ENCODE data around the gene IER5L. TPM values are rescaled to one million over a fixed set of nuclear protein-coding genes. Genes with fewer than 3 reads are reported as not detected.

The IER5L gene
- total RNA-seq (15.2 TPM), polyA plus RNA-seq (13.3 TPM)

DNA sequence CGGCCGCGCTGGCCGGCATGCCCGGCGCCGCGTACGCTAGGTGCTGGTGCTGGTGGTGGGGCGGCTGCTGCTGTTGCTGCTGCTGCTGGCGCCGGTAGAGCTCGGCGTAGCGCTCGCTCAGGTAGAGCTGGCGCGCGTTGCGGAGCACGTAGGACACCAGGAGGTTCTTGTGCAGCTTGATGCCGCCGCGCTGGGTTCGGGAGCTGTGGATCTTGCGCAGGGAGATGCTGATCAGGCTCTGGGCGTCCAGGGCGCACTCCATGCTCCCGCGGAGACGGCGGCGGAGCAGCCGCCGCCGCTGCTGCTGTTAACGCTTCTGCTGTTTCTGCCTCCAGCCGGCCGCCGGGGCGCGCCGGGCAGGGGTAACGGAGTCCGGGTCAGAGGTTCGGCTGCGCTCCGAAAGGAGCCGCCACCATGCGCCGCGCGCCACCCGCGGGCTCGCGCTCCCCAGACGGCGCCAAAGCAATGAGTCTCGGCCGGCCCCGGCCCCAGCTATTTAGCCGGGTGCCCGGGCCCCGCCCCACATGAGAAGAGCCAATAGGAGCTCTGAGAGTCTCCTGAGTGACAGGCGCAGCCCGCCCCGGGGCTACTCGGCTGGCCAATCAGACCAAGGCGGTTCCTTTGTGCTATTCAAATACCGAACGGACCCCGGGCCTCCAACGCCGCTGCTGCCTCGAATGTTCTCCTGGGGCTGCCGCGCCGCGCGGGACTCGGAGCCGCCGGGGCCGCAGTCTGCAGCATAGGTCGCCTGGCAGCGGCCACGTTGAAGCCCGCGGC, at the start of gene IER5L:
IER5L (minus strand) TSS at position 471 of the 777 bp plus-strand sequence; CDS start at position 262, 209 bp downstream.
- Histone ChIP-seq H3K27ac (ENCODE audit: low read depth) (peak within 1 kb of the TSS; percentile 94), H3K4me3 (ENCODE audit: low read depth, low read length) (peak within 1 kb of the TSS; percentile 96), H3K4me1 (ENCODE audit: insufficient read depth) (no peaks in the 10 kb centered on the region), H3K36me3 (ENCODE audit: insufficient read depth) (no peaks in the 10 kb centered on the region)
- WGBS = under 1% methylated on average over 90 of the region's 90 CpGs
- DNase-seq (ENCODE audit: extremely low spot score) = peak; percentile 88

DNA sequence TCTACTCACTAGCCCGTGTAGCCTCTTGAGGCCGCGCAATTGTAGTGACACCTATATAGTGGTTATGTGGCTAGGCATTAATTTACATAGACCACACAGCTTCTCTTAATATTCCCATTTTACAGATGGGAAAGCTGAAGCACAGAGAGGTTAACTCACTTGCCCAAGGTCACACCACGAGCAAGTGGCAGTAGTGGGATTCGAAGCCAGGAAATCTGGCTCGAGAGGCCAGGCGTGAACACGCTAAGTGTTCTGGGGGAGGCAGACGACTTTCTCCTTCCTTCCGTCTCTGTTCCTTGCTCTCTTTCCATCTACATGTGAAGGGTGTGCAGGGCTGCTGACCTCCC, 49.8 kb upstream of the IER5L start:
- no peak for DNase-seq (ENCODE audit: extremely low spot score)
- Histone ChIP-seq H3K4me1 (ENCODE audit: insufficient read depth) (no peaks in the 10 kb centered on the region), H3K27ac (ENCODE audit: low read depth) (no peak overlapping the region), H3K36me3 (ENCODE audit: insufficient read depth) (no peaks in the 10 kb centered on the region), H3K4me3 (ENCODE audit: low read depth, low read length) (no peak overlapping the region)
- WGBS = 90% methylated on average over 10 of the region's 10 CpGs

DNA sequence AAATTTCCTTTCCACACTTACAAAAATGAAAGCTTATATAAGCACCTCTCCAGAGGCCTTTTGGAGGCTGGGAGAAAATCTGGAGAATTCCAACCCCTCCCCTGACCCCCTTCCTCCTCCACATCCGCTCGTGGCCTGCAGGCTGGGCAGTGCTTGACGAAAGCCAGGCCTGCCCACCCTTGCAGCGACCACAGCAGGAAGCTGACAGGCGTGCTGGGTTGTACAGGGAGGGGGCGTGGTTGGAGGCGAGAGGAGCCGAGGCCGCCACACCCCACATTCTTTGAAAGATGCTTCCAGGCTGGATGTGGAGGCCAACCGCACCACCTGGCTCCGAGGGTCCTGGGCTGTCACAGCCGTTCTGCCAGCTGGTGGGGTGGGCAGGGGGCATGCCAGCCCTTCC, 47.8 kb upstream of the IER5L start:
- no peak overlapping the region for H3K27ac ChIP-seq (ENCODE audit: low read depth)
- DNase-seq (ENCODE audit: extremely low spot score) = peak; percentile 51
- no peak overlapping the region for H3K4me3 ChIP-seq (ENCODE audit: low read depth, low read length)
- H3K36me3 ChIP-seq (ENCODE audit: insufficient read depth) = no peaks in the 10 kb centered on the region
- no peaks in the 10 kb centered on the region for H3K4me1 ChIP-seq (ENCODE audit: insufficient read depth)
- WGBS = 25% methylated on average over 12 of the region's 12 CpGs

DNA sequence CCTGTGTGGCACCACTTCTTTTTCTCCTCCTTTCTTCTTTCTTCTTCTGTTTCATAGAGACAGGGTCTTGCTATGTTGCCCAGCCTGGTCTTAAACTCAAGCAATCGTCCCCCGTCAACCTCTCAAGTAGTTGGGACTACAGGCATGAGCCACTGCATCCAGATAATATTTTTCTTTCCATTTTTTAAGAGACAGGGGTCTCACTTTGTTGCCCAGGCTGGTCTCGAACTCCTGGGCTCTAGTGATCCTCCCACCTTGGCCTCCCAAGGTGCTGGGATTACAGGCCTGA, 47.4 kb upstream of the IER5L start:
- no peak overlapping the region for H3K4me3 ChIP-seq (ENCODE audit: low read depth, low read length)
- DNase-seq (ENCODE audit: extremely low spot score) = no peak
- no peaks in the 10 kb centered on the region for H3K36me3 ChIP-seq (ENCODE audit: insufficient read depth)
- H3K27ac ChIP-seq (ENCODE audit: low read depth) = no peak overlapping the region
- H3K4me1 ChIP-seq (ENCODE audit: insufficient read depth) = no peaks in the 10 kb centered on the region
- 82% methylated on average over 3 of the region's 3 CpGs for WGBS

DNA sequence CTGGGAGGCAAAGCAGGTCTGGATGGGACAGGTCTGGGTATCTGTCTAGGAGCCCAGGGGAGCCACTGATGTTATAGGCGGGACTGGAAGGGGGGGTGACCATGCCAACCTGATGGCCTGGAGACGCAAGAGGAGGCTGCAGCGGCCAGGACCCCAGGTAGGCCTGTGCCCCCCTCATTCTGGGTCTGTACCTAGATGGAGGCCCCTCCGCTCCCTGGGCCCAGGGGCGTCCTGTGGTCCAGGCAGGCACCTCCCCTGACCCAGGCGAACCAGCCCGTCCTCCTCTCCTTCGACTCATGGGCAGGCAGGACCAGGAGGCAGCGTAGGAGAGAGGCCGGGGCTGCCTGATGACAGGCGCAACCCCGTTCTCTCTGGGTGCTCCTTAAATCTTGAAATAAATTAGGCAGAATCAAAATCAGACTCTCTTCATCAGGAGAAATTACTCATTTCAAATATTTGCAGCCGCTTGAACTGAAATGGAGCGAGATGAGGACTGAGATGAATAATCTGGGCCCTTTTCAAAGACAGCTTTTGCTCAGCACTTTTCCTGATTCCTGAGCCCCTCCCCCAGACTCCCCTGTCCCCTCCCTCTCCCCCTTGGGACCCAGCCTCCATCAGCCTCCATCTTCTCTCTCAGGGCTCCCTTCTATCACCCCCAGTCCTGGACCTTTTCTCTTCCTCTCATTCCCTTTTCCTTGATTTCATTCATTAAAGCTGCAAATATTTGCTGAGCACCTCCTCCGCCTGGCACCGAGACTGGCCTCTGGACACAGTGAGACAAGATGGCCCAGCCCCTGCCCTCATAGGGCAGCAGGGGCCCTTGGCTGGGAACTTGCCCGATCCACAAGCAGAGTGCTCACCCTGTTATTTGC, 46.8 kb upstream of the IER5L start:
- Histone ChIP-seq H3K36me3 (ENCODE audit: insufficient read depth) (no peaks in the 10 kb centered on the region), H3K27ac (ENCODE audit: low read depth) (no peak overlapping the region), H3K4me3 (ENCODE audit: low read depth, low read length) (no peak overlapping the region), H3K4me1 (ENCODE audit: insufficient read depth) (no peaks in the 10 kb centered on the region)
- WGBS = 89% methylated on average over 17 of the region's 17 CpGs
- DNase-seq (ENCODE audit: extremely low spot score) = no peak

DNA sequence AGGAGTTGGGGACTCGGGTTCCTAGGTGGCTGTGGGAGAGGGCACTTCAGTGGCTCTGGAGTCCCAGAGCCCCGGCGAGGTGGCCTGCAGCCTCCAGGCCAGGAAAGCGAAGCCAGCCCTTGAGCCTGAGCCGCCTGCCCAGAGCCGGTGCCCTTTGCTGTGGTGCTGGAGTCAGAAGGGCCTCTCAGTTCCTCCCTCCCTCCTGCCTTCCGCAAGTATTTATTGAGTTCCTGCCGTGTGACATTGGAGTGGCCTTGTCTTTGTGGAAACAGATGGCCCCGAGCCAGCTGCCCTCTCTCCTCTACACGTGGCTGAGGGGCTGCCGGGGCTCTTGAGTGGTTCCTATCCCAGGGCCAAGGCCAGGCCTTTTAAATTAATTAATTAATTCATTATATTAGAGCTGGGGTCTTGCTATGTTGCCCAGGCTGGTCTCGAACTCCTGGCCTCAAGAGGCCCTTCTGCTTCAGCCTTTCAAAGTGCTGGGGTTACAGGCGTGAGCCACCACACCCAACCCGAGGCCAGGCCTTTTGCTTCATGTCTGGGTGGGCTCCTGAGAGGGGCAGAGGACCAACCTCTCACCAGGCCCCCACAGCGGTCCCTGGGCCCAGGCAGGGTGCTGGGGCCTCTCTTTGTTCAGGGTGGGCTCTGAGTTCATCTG, 45.6 kb upstream of the IER5L start:
- WGBS = 87% methylated on average over 15 of the region's 15 CpGs
- H3K27ac ChIP-seq (ENCODE audit: low read depth) = no peak overlapping the region
- DNase-seq (ENCODE audit: extremely low spot score) = no peak

DNA sequence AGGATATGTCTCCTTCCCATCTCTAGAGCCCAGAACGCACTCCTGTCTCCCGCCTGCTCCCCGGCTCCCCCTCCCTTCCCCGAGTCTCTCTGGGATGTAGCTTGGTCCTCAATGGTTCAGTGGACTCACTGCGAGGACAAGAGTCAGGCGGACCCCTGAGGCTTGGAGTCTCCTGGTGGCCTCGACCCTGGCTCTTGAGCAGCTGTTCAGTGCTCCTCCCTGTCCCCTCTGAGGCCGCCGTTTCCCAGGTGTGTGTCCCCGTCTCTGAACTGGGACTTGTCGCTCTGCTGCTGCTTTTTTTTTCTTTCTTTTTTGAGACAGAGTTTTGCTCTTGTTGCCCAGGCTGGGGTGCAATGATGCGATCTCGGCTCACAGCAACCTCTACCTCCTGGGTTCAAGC, 44.8 kb upstream of the IER5L start:
- Histone ChIP-seq H3K4me1 (ENCODE audit: insufficient read depth) (no peaks in the 10 kb centered on the region), H3K4me3 (ENCODE audit: low read depth, low read length) (no peak overlapping the region), H3K27ac (ENCODE audit: low read depth) (no peak overlapping the region), H3K36me3 (ENCODE audit: insufficient read depth) (no peaks in the 10 kb centered on the region)
- WGBS = 93% methylated on average over 13 of the region's 13 CpGs
- DNase-seq (ENCODE audit: extremely low spot score) = no peak

More for the DNA sequence above, 45.6 kb upstream of the IER5L start:
- H3K36me3 ChIP-seq (ENCODE audit: insufficient read depth) = no peaks in the 10 kb centered on the region
- H3K4me3 ChIP-seq (ENCODE audit: low read depth, low read length) = no peak overlapping the region
- H3K4me1 ChIP-seq (ENCODE audit: insufficient read depth) = no peaks in the 10 kb centered on the region

DNA sequence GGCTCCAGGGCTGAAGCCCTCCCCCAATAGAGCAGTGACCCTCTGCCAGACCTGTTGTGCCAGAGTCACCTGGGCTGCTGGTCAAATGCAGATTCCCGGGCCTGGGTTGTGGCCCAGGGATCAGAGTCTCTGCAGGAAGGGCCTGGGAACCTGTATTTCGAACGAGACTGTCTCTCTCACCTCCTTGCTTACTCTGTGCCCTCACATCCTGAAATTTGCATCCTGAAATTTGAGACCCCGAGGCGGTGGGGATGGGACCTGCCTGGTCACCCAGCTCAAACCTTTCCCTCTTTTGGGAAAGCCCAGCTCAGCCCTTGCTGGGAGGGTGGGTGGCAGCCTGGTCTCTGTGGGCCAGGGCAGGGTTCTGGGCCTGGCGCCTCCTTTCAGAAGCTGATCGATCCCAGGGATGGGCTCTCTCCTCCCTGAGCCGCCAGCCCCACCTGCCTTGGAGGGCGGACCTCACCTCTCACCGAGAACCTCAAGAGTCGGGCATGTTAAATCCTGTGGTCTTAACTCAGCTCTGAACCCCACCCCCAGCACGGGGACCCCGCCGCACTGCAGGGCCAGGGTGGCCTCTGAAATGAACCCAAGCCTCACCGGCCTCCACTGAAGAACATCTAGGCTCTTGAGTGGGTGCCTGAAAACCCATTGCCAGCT, 44.0 kb upstream of the IER5L start:
- WGBS = 79% methylated on average over 15 of the region's 15 CpGs
- DNase-seq (ENCODE audit: extremely low spot score) = no peak
- Histone ChIP-seq H3K4me3 (ENCODE audit: low read depth, low read length) (no peak overlapping the region), H3K36me3 (ENCODE audit: insufficient read depth) (no peaks in the 10 kb centered on the region), H3K4me1 (ENCODE audit: insufficient read depth) (no peaks in the 10 kb centered on the region), H3K27ac (ENCODE audit: low read depth) (no peak overlapping the region)

DNA sequence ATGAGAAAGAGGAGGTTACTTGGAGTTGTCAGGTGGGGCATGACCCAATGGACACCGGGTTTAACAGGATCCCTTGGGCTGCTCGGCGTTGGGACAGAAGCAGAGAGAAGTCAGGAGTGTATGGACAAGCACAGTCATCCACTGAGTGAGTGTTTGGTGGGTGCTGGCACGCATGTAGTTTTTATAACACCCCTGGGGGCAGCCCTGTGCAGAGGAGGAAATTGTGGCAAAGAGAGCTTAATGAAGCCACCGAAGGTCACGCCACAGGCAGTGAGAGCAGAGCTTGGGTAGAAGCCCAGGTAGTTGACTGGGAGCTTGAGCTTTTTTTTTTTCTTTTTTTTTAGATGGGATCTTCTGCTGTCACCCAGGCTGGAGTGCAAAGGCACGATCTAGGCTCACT, 43.2 kb upstream of the IER5L start:
- Histone ChIP-seq H3K4me1 (ENCODE audit: insufficient read depth) (no peaks in the 10 kb centered on the region), H3K36me3 (ENCODE audit: insufficient read depth) (no peaks in the 10 kb centered on the region), H3K27ac (ENCODE audit: low read depth) (no peak overlapping the region), H3K4me3 (ENCODE audit: low read depth, low read length) (no peak overlapping the region)
- DNase-seq (ENCODE audit: extremely low spot score) = no peak
- 87% methylated on average over 7 of the region's 7 CpGs for WGBS

DNA sequence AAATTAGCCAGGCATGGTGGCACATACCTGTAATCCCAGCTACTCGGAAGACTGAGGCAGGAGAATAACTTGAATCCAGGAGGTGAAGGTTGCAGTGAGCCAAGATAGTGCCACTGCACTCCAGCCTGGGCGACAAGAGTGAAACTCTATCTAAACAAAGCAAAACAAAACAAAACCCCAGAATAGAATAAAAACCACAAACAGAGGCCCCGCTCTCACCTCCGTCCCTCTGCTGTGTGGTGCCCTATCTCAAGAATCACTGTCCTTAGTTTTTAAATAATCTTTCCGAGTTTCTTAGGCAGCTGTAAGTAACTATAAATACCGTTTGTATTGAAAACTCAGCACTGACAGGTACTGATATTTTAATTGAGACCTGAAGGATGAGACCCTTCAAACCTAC, 42.7 kb upstream of the IER5L start:
- no peaks in the 10 kb centered on the region for H3K36me3 ChIP-seq (ENCODE audit: insufficient read depth)
- 82% methylated on average over 6 of the region's 6 CpGs for WGBS

DNA sequence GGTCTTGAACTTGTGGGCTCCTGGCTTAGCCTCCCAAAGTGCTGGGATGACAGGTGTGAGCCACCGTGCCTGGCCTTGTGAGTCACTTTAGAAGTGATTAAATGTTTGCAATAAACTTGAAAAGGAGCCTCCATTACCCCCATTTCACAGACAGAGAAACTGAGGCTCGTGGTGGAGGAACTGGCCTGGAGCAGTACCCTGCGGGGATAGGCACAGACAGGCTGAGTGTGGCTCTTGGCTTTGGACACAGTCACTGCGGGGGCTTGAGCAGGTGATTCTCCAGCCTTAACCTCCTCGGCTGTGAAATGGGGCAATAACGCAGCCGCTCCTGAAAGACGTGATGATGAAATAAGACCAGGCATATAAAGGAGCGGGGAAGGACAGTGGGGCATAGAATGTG, 40.9 kb upstream of the IER5L start:
- WGBS = 84% methylated on average over 9 of the region's 9 CpGs
- no peak for DNase-seq (ENCODE audit: extremely low spot score)

More for the DNA sequence above, 42.7 kb upstream of the IER5L start:
- Histone ChIP-seq H3K4me1 (ENCODE audit: insufficient read depth) (no peaks in the 10 kb centered on the region), H3K4me3 (ENCODE audit: low read depth, low read length) (no peak overlapping the region), H3K27ac (ENCODE audit: low read depth) (no peak overlapping the region)
- DNase-seq (ENCODE audit: extremely low spot score) = no peak

DNA sequence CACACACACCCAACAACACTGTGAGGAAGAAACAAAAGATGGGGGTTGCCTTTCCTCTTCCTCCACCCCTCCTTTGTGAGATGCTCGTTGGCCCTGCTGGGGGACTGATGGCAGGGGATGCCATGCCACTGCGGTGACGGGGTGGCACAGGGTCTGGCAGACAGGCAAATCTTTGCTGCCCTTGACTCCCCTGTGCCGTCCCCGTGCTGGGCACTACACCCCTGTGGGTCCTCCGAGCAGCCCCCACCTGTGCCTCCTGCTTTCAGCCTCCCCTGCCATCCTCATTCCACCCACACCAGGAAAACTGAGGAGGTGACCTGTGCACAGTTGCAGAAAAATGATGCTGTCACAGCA, 40.2 kb upstream of the IER5L start:
- no peaks in the 10 kb centered on the region for H3K36me3 ChIP-seq (ENCODE audit: insufficient read depth)
- no peak overlapping the region for H3K27ac ChIP-seq (ENCODE audit: low read depth)
- no peaks in the 10 kb centered on the region for H3K4me1 ChIP-seq (ENCODE audit: insufficient read depth)
- no peak for DNase-seq (ENCODE audit: extremely low spot score)
- H3K4me3 ChIP-seq (ENCODE audit: low read depth, low read length) = no peak overlapping the region
- 86% methylated on average over 6 of the region's 6 CpGs for WGBS

More for the DNA sequence above, 40.9 kb upstream of the IER5L start:
- H3K4me3 ChIP-seq (ENCODE audit: low read depth, low read length) = no peak overlapping the region
- H3K36me3 ChIP-seq (ENCODE audit: insufficient read depth) = no peaks in the 10 kb centered on the region
- H3K27ac ChIP-seq (ENCODE audit: low read depth) = no peak overlapping the region
- H3K4me1 ChIP-seq (ENCODE audit: insufficient read depth) = no peaks in the 10 kb centered on the region

DNA sequence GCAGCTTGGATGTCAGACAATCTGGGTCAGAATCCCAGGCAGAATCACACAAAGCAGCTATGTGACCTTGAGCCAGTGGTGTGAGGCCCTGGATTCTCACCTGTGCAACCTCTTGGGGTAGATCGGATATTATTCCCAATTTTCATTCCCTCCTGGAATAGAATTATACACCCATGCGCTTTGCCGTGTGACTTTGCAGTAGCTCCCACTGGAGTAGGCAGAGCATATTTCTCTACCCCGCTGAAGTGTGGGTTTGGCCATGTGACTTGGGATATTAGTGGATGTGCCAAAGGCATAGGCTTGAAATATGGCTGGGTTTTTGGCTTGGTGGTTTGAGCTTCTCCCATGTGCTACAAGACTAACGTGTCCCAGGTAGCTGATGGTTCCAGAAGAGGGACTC, 35.5 kb upstream of the IER5L start:
- WGBS = 96% methylated on average over 5 of the region's 5 CpGs
- no peak for DNase-seq (ENCODE audit: extremely low spot score)
- no peak overlapping the region for H3K27ac ChIP-seq (ENCODE audit: low read depth)

More for the DNA sequence above, 35.5 kb upstream of the IER5L start:
- Histone ChIP-seq H3K4me3 (ENCODE audit: low read depth, low read length) (no peak overlapping the region), H3K4me1 (ENCODE audit: insufficient read depth) (no peaks in the 10 kb centered on the region), H3K36me3 (ENCODE audit: insufficient read depth) (no peaks in the 10 kb centered on the region)
